ENCODE data around the gene SSTR1.

DNA sequence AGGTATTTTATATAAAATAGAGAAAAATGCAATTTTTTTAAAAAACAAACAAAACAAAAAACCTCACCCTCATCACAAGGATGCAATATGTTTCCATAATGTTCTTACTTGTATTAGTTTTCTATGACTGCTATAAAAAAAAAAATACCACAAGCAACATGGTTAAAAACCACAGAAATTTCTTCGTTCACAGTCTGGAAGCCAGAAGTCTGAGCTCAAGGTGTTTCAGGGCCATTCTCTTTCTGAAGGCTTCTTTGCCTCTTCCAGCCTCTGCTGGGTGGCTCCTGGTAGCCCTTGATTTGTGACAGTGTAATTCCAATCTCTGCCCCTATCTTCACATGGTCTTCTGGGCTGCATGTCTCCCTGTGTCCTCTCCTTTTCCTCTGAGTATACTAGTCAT lies 21.5 kb upstream of the SSTR1 start:
- TF ChIP-seq, protein P1, sequence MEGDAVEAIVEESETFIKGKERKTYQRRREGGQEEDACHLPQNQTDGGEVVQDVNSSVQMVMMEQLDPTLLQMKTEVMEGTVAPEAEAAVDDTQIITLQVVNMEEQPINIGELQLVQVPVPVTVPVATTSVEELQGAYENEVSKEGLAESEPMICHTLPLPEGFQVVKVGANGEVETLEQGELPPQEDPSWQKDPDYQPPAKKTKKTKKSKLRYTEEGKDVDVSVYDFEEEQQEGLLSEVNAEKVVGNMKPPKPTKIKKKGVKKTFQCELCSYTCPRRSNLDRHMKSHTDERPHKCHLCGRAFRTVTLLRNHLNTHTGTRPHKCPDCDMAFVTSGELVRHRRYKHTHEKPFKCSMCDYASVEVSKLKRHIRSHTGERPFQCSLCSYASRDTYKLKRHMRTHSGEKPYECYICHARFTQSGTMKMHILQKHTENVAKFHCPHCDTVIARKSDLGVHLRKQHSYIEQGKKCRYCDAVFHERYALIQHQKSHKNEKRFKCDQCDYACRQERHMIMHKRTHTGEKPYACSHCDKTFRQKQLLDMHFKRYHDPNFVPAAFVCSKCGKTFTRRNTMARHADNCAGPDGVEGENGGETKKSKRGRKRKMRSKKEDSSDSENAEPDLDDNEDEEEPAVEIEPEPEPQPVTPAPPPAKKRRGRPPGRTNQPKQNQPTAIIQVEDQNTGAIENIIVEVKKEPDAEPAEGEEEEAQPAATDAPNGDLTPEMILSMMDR (IDR thresholded peaks at IDR 0.05 in 4 of 5, conservative IDR thresholded peaks at IDR 0.05 in 1 of 5) = no peak
- TF ChIP-seq POLR2A (IDR thresholded peaks at IDR 0.05) = no peak

Measured in gastrocnemius medialis (tissue), 4 donors.